Stomach (tissue), 9 donors: ENCODE results near the gene TOR4A. TPM values are rescaled to one million over a fixed set of nuclear protein-coding genes. Genes with fewer than 3 reads are reported as not detected.

Source experiments
- DNase-seq, 2 donors: peaks; one replicate each; pipeline versions ENCODE4 v3.0.0 to v3.0.0-alpha.2; 2013 to 2019
- H3K27ac ChIP-seq, 5 donors: fragments of 200-600 bp in 4 of 5; sonication (generic) in 4 of 5; one replicate each; pipeline ENCODE4 v1.5.1; 2013 to 2019; ENCODE audit warnings: mild to moderate bottlenecking in 1 of 5, moderate library complexity in 1 of 5
- H3K27me3 ChIP-seq, 3 donors: fragments of 200-600 bp; sonication (generic); one replicate each; pipeline ENCODE4 v1.5.1; 2017 to 2019; ENCODE audit warnings: mixed run types in 1 of 3
- H3K36me3 ChIP-seq, 4 donors: fragments of 200-600 bp; sonication (generic); 1 replicate in 3 of 4; 2 replicates in 1 of 4; pipeline ENCODE4 v1.5.1; 2016 to 2019
- H3K4me1 ChIP-seq, 4 donors: fragments of 200-600 bp; sonication (generic); one replicate each; pipeline ENCODE4 v1.5.1; 2016 to 2019
- H3K4me3 ChIP-seq, 4 donors: fragments of 200-600 bp; sonication (generic) in 3 of 4; one replicate each; pipeline ENCODE4 v1.5.1; 2016 to 2019; ENCODE audit warnings: mild to moderate bottlenecking in 1 of 4
- H3K9me3 ChIP-seq, 4 donors: fragments of 200-600 bp; sonication (generic); one replicate each; pipeline ENCODE4 v1.5.1; 2016 to 2019
- EP300 ChIP-seq: sonication (generic); formaldehyde crosslinking; IDR thresholded peaks from one replicate; pipeline ENCODE4 v1.6.1; 2017; ENCODE audit warnings: antibody characterized with exemption
- POLR2A ChIP-seq, 4 donors: fragments of 450-650 bp; IDR thresholded peaks; one replicate each; pipeline ENCODE4 v1.6.1; 2016; ENCODE audit warnings: antibody characterized with exemption in 4 of 4, control low read depth in 2 of 4, mild to moderate bottlenecking in 1 of 4, moderate library complexity in 1 of 4
- POLR2AphosphoS5 ChIP-seq, 3 donors: sonication (generic); formaldehyde crosslinking; IDR thresholded peaks; one replicate each; pipeline ENCODE4 v1.6.1; 2016; ENCODE audit warnings: antibody characterized with exemption in 3 of 3
- WGBS, 5 donors: extraction: QIAGEN DNeasy Blood & Tissue Kit in 3 of 5; methylation state at CpG; one replicate each; pipeline versions ENCODE4 v1.1.5 to v1.1.7; 2013 to 2018; 5-methylcytosine and 5-hydroxymethylcytosine counted together
- intact Hi-C: fragments of 100-400 bp; cut with DNase I; formaldehyde crosslinking; loops from one replicate; pipeline ENCODE4 v1.15.1; 2023; ENCODE audit warnings: low total_unique reads
- polyA plus RNA-seq, 3 donors: library from polyadenylated mRNA; stranded (reverse); fragments of 200-250 nt; gene quantifications; one replicate each; pipeline ENCODE4 v1.2.3, GENCODE V29; 2013
- total RNA-seq, 5 donors: library from RNA; depleted of rRNA; stranded (reverse); fragments of >200 nt; gene quantifications; one replicate each; pipeline versions ENCODE4 v1.1.0 to v1.2.3, GENCODE V29; 2014 to 2016
- TF ChIP-seq, protein P1 (sequence below), 7 experiments: fragments of 450-650 bp in 4 of 7; fragments of 200-600 bp in 3 of 7; sonication (generic) in 3 of 7; IDR thresholded peaks; one replicate each; pipeline ENCODE4 v1.5.1; 2016 to 2019; ENCODE audit warnings: antibody characterized with exemption in 7 of 7, control low read depth in 2 of 7, mild to moderate bottlenecking in 1 of 7
- donor health status: healthy with polysubstance abuse.
- donor health status: Bipolar disorder and iron deficiency.
- donor health status: healthy.

TOR4A gene
- total and polyA plus RNA-seq, 8 donors: 5.9 to 180 (median 10.2) TPM

DNA sequence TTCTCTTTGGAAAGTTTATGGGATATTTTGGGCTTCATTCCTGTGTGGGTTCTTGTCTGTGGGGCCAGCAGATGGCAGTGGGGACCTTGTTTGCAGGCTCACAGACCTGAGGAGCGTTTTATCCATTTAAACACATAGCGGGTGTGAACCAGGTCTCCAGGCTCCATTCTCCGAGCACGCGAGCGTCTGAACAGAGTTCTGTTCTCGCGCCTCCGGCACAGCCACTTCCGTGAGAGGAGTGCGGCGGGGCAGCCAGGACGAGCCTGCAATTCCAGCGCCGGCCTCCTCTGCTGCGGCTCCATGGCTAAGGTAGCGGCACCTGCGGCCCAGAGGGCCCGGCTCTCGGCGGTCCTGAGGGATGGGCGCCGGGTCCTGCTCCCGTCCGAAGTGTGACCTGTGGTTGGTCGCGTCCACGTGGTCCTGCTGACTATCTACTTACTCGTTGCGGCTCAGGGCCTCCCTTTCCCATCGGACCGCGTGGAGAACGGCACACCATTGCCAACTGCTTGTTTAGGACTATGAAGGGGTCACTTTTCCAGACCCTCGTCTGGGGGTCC, 17.2 kb downstream of the TOR4A start:
- H3K9me3 ChIP-seq: no peaks in the 10 kb centered on the region
- peaks cover 7 to 75% (median 39%) of the 10 kb centered on the region in 3 donors for H3K27me3 ChIP-seq
- 34 to 54% (median 46%) methylated on average over 19 to 35 of the region's 35 CpGs for WGBS, 5 donors
- peak overlapping the region; percentile 85 to 98 (median 90) for H3K27ac ChIP-seq
- DNase-seq: peak in 1 of 2 donors; percentile 71
- peaks cover 43 to 59% (median 50%) of the 10 kb centered on the region in 4 donors for H3K4me1 ChIP-seq
- TF ChIP-seq EP300 (no peak), POLR2A (IDR thresholded peaks at IDR 0.05) (no peak)
- TF ChIP-seq, protein P1, sequence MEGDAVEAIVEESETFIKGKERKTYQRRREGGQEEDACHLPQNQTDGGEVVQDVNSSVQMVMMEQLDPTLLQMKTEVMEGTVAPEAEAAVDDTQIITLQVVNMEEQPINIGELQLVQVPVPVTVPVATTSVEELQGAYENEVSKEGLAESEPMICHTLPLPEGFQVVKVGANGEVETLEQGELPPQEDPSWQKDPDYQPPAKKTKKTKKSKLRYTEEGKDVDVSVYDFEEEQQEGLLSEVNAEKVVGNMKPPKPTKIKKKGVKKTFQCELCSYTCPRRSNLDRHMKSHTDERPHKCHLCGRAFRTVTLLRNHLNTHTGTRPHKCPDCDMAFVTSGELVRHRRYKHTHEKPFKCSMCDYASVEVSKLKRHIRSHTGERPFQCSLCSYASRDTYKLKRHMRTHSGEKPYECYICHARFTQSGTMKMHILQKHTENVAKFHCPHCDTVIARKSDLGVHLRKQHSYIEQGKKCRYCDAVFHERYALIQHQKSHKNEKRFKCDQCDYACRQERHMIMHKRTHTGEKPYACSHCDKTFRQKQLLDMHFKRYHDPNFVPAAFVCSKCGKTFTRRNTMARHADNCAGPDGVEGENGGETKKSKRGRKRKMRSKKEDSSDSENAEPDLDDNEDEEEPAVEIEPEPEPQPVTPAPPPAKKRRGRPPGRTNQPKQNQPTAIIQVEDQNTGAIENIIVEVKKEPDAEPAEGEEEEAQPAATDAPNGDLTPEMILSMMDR (IDR thresholded peaks at IDR 0.05): peak in 1 of 7 experiments; percentile 3
- no peaks in the 10 kb centered on the region for H3K36me3 ChIP-seq
- intact Hi-C loops: no loop called here
- H3K4me3 ChIP-seq: peak overlapping the region; percentile 42 to 49 (median 47)

DNA sequence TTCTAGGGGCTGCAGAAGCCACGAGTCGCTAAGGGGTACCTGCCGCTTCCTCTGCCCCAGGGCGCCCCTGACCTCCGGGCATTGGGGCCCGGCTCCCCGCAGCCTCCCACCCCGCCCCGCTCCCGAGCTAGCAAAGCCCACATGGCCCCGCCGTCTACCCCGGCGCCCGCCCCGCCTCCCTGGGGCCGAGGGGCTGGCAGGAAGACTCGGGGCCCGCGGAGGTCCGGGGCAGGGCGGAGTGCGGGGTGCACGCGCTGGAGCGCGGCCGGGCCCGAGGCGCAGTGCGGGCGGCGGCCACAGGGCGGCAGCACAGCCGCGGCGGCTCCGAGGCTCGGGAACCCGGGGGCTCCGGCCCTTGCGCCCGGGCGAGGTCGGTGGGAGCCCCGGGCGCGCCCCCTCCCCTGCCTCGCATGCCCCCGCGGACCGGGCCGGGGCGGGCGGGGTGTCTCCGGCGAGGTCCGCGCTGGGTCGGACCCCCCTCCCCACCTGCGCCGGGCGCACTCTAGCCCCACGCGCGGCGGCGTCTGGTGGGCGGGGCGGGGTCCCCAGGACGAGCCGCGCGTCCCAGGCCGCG, 17.8 kb downstream of the TOR4A start:
- Histone ChIP-seq H3K4me3 (peak overlapping the region; percentile 42 to 49 (median 47)), H3K27ac (peak overlapping the region; percentile 85 to 98 (median 90)), H3K36me3 (no peaks in the 10 kb centered on the region), H3K4me1 (peaks cover 49 to 65% (median 56%) of the 10 kb centered on the region in 4 donors), H3K9me3 (no peaks in the 10 kb centered on the region), H3K27me3 (peaks cover 7 to 80% (median 45%) of the 10 kb centered on the region in 3 donors)
- TF ChIP-seq, protein P1 (IDR thresholded peaks at IDR 0.05): peak in 3 of 7 experiments; percentile 33 to 92 (median 73)
- no peak for TF ChIP-seq EP300
- intact Hi-C loops: no loop called here
- WGBS, 5 donors: 0 to 5% (median 4%) methylated on average over 1 to 76 of the region's 76 CpGs; no CpG with 5 or more reads in 1 of the 5 donors
- DNase-seq: peak; percentile 57 to 82

DNA sequence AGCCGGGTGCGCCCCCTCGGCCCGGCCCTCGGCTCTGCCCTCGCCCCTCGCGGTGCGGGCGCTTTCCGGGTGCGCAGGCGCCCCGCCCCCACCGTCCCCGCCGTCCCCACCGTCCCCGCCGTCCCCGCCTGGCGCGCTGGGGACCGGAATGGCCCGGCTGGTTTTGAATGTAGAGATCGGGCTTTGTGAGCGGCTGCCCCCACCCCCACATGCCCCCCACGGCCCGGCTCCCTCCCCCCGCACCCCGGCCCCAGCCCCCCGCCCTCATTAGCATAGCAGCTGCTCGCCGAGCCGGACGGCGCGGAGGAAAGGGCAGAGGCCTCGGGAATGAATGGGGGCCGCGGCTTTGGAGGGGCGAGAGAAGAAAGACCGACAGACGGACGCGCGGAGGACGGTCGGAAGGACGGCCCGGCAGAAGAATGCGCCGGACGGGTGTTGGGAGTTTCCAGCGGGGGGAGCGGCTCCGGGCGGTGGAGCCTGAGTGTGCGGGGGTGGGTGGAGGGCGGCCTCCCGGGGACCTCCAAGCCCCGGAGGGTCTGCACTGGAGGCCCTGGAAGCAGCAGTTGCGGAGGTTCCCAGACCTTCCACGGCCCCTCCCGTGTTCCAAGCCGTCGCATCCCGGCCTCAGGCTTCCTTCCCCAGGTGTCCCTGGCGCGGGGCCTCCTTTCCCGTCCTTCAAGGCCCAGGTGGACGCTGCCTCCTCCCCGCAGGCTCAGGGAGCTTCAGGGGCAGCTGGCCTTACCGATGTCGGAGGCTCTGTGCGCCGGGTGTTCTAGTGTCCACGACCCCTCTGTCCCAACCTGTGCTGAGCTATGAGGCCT, 18.5 kb downstream of the TOR4A start:
- H3K27me3 ChIP-seq: peaks cover 7 to 88% (median 47%) of the 10 kb centered on the region in 3 donors
- H3K4me3 ChIP-seq: peak overlapping the region; percentile 42 to 49 (median 47)
- TF ChIP-seq POLR2AphosphoS5 (IDR thresholded peaks at IDR 0.05) (no peak), EP300 (no peak), POLR2A (IDR thresholded peaks at IDR 0.05) (no peak)
- TF ChIP-seq, protein P1 (IDR thresholded peaks at IDR 0.05): no peak
- peaks cover 56 to 72% (median 63%) of the 10 kb centered on the region in 4 donors for H3K4me1 ChIP-seq
- WGBS, 5 donors: 0 to 9% (median 6%) methylated on average over 22 to 77 of the region's 78 CpGs
- peak in 1 of 2 donors; percentile 63 for DNase-seq
- intact Hi-C loops: no loop called here
- no peaks in the 10 kb centered on the region for H3K9me3 ChIP-seq
- H3K27ac ChIP-seq: peak overlapping the region; percentile 85 to 98 (median 90)
- no peaks in the 10 kb centered on the region for H3K36me3 ChIP-seq
